ENCODE data around the gene RGS7BP.
A peak's percentile ranks its signal among the peaks of the same experiment; 100 is the strongest.

The RGS7BP gene

GRCh38 chr5:64566310-64566916 is 60.6 kb downstream of the RGS7BP start:
- no peak for DNase-seq

- no peak for DNase-seq
These were observed 64.0 kb downstream of the RGS7BP start for GRCh38 chr5:64569858-64570257.

GRCh38 chr5:64570395-64570996 is 64.7 kb downstream of the RGS7BP start:
- DNase-seq, result no peak

GRCh38 chr5:64575561-64575960 is 69.7 kb downstream of the RGS7BP start:
- no peak for DNase-seq

GRCh38 chr5:64576250-64576649 is 70.4 kb downstream of the RGS7BP start:
- DNase-seq, result no peak

- no peak for DNase-seq
These were observed 79.8 kb downstream of the RGS7BP start for GRCh38 chr5:64585646-64586045.

GRCh38 chr5:64587370-64587769 is 81.6 kb downstream of the RGS7BP start:
- DNase-seq, result no peak

GRCh38 chr5:64592730-64593341 is 87.0 kb downstream of the RGS7BP start:
- no peak for DNase-seq

- DNase-seq, result no peak
These were observed 88.2 kb downstream of the RGS7BP start for GRCh38 chr5:64594025-64594424.

GRCh38 chr5:64594601-64595000 is 88.8 kb downstream of the RGS7BP start:
- DNase-seq, result no peak

- DNase-seq, result no peak
These were observed 89.4 kb downstream of the RGS7BP start for GRCh38 chr5:64595031-64595855.

- DNase-seq, result no peak
These were observed 93.4 kb downstream of the RGS7BP start for GRCh38 chr5:64599226-64599625.

GRCh38 chr5:64603676-64604075 is 97.9 kb downstream of the RGS7BP start:
- no peak for DNase-seq

GRCh38 chr5:64606926-64607325 is 101.1 kb downstream of the RGS7BP start:
- no peak for DNase-seq

GRCh38 chr5:64612344-64612961 is 106.6 kb downstream of the RGS7BP start:
- DNase-seq, result no peak

- DNase-seq, result no peak
These were observed 110.1 kb downstream of the RGS7BP start for GRCh38 chr5:64615895-64616294.

GRCh38 chr5:64619609-64620008 is 113.8 kb downstream of the RGS7BP start:
- DNase-seq, result no peak

- DNase-seq, result no peak
These were observed 117.2 kb downstream of the RGS7BP start for GRCh38 chr5:64622991-64623390.

- DNase-seq, result no peak
These were observed 119.9 kb downstream of the RGS7BP start for GRCh38 chr5:64625678-64626077.

- DNase-seq, result no peak
These were observed 123.1 kb downstream of the RGS7BP start for GRCh38 chr5:64628901-64629300.

GRCh38 chr5:64629841-64630240 is 124.0 kb downstream of the RGS7BP start:
- no peak for DNase-seq

GRCh38 chr5:64632251-64632650 is 126.4 kb downstream of the RGS7BP start:
- peak; percentile 39 for DNase-seq

- peak; percentile 10 for DNase-seq
These were observed 129.3 kb downstream of the RGS7BP start for GRCh38 chr5:64634997-64635686.
